Right renal pelvis (tissue), 4 donors: Measurements from ENCODE around the gene IRF9. TPM values are rescaled to one million over a fixed set of nuclear protein-coding genes. Genes with fewer than 3 reads are reported as not detected.

ENCODE experiments used
- DNase-seq, 4 donors: peaks; one replicate each; pipeline ENCODE4 v3.0.0-alpha.2; 2013; ENCODE audit warnings: low read depth in 4 of 4, low spot score in 3 of 4, missing footprints in 1 of 4
- polyA plus RNA-seq, 4 donors: library from polyadenylated mRNA; unstranded; fragments of 120-200 nt; gene quantifications; one replicate each; pipeline ENCODE4 v1.2.1, GENCODE V29; 2013; ENCODE audit not compliant: insufficient read length in 4 of 4

The IRF9 gene, protein sequence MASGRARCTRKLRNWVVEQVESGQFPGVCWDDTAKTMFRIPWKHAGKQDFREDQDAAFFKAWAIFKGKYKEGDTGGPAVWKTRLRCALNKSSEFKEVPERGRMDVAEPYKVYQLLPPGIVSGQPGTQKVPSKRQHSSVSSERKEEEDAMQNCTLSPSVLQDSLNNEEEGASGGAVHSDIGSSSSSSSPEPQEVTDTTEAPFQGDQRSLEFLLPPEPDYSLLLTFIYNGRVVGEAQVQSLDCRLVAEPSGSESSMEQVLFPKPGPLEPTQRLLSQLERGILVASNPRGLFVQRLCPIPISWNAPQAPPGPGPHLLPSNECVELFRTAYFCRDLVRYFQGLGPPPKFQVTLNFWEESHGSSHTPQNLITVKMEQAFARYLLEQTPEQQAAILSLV
- 10 to 100 TPM; 45.4 to 65.2 (median 60.4) TPM for polyA plus RNA-seq

DNA sequence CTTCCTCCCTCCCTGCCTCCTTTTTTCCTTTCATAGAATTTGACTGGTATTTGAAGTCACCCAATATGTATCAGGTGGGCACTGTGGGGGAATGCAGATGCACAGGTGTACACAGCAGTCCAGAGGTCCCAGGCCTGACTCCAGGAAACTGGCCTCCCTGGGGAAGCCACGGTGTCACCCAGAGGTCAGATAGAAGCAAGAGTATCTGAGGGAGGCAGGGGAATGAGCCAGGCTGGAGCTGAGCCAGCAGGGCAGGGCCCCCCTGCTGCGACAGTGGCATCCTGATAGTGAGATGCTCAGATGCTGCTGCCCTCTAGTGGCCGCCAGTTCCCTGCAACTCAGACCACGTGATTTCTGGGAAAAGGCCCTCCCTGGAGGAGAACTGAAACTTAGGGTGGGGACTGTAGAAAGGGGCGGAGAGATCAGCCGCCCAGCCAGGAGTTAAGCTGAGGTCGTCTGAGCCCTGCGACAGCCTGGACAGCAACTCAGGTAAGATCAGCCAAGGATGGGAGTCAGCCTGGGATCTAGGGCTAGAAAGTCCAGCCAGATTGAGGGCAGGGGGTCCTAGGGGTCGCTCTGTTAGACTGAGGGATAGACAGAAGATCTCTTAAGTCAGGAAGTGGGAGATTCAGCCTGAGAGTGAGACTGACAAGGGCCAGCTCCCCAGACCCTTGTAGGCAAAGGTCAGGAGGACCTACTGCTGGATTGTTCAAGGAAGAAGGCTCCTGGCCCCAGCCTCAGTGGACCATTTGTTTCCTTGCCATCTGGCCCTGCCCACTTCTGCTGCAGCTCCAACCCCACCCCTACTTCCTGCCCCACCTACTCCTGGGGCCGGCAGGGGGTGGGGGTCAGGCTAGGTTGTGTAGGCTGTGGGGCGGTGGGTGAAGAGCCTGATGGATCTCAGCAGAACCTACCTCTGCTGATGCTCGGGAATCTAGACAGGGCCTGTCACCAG is at the start of gene IRF9:
TSS of gene IRF9 (plus strand) at position 416 of the 955 bp plus-strand sequence. CDS start 880 bp downstream, outside the sequence.
- peak; percentile 93 to 97 (median 95) for DNase-seq

DNA sequence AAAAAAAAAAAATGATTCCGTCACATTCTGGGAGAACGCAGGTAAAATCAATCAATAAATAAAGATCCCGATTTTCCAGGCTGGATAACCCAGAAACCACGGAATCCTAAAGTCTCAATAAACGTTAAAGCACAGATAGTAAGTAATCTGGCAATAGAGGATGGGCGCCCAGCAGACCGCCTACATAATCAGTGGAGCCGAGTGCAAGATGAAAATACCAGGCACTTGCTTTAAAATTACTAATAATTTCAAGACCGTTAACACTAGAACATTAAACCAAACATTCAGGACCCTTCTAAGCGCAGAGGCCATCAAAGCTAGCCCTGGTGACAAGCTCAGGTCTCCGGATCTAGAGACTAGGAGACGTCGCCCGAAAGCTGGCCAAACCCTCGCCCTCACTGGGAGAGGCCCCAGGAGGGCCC is 47.7 kb upstream of the IRF9 start:
- DNase-seq: no peak

DNA sequence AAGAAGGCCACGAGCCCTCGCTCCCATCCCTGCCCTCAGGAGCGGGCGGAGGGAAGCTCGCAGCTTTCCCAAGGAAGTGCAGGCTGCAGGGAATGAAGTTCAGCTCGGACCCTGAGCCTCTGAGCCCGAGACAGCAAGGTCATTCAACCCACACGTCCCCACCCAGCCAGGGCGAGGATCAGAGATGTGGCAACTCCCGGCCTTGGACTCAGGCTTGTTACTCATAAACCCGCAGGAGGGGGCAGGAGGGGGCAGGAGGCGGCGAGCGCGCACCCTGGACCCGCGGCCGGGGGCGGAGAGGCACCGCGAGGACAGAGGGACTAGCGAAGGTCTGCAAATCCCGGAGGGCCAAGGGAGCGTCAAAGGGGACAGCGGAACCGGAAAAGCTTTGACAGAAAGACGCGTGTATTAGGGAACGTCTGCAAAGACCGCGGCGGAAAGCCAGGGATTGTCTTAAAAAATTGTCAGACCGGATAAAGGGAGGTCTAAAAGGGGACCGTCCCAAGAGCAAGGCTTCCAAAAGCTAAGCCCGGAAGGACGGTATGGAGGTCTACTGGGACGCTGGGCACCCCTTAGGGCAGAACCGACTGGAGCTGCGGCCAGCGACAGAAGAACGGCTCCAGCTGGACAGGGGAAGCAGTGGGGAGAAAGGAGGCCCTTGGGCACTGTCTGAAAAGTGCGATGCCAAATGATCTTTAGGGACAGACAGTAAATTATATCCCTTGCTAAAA is 47.1 kb upstream of the IRF9 start:
- DNase-seq: peak in 1 of 4 donors; percentile 71

DNA sequence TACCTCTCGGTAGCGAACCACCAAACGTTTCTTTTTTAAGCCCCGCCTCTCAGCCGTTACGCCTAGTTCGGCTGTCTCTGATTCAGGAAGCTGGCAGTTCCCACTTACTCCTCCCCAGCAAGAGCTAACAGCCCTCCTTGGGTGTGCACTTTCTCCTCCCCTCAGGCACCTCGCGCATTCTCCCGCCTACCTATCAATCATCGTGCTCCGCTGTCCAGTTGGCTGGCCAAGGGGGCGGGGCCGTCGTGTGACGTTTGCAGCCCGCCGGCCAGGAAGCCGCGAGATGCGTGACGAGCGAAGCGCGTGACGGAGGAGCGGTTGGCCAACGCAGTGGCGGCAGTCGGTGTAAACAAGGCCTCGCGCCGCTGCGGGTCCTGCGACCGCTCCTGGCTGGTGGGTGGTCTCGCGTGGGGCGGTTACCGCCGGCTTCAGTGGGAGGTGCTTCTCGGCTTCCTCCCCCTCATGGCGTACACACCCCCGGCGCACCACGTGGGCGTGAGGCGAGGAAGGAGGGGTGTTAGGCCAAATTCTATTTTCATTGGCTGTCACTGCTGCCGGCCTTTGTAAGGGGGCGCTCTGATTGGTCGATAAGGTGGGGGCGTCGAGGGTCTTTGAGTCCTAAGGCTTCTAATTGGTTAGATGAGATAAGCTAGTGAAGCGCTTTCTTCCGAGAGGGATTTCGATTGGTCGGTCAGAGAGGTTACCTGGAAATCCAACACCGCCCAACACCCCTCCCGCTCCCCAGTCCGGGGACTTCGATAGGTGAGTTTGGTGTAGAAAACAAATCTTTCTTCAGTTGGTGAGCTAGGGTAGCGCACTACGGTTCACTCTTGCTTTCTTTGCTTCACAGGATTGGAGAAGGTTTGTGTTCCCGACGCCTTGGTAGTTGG is 46.3 kb upstream of the IRF9 start, which contains the start of the genes DCAF11 and NRL:
TSS of gene DCAF11 (plus strand) at position 246 of the 890 bp plus-strand sequence. CDS start 818 bp downstream, outside the sequence.
TSS of gene NRL (minus strand) at position 418 of the 890 bp plus-strand sequence. CDS start 32,101 bp downstream, outside the sequence.
- DNase-seq: peak; percentile 98 to 100 (median 99)

DNA sequence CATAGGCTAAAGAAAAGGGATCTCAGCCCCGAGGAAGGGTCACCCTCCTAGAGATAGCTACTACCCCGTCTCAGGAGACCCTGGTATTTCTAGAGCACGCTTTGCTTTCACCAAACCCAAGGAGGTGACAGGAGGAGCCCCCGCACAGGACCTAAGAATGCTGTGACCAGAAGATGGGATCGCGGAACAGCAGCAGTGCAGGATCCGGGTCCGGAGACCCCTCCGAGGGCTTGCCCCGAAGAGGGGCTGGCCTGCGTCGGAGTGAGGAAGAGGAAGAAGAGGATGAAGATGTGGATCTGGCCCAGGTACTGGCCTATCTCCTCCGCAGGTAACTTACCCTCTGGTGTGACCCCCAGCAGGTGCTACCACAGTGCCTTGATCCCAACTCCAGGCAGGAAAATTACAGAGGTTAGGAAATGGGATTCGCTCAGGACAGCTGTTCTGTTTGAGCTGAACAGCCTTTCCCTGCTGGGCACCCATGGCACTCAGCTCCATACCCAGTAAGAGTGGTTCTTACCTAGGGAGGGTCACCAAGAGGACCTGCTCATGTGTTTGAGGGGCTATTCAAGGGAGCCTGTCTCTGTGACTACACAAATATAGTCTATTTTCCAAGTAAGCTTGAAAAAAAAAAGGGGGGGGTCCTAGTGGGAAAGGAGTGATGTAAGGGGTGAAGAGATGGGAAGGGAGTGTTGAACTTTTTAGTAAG is 45.5 kb upstream of the IRF9 start:
- no peak for DNase-seq

DNA sequence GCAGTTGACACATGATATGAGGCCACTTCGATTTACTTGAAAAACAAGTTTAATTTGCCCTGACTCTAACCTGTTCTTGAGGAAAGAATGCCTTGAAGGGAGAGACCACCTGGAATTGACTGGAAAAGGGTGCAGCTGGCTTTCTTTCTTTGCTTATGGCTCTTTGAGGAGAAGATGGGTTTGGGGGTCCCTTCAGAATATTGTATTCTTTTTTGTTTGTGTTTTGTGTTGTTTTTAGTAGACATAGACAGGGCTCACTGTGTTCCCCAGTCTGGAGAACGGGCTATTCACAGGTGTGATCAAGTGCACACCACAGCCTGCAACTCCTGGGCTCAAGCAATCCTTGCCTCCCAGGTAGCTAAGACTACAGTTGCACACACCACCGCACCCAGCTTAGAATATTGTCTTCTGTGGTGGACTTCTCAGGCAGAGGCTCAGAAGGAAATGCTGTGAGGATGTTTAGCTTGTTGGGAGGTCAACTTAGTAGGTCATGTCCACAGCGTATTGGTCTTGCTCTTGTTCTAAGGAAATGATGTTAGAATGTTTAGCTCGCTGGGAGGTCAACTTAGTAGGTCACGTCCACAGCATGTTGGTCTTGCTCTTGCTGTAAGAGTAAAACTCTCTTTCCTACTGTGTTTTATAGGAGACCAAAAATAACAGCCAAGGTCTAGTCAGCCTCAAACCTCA is 44.8 kb upstream of the IRF9 start:
- no peak for DNase-seq

- DNase-seq: no peak
Measured at GRCh38 chr14:24117179-24117578, 43.9 kb upstream of the IRF9 start.

DNA sequence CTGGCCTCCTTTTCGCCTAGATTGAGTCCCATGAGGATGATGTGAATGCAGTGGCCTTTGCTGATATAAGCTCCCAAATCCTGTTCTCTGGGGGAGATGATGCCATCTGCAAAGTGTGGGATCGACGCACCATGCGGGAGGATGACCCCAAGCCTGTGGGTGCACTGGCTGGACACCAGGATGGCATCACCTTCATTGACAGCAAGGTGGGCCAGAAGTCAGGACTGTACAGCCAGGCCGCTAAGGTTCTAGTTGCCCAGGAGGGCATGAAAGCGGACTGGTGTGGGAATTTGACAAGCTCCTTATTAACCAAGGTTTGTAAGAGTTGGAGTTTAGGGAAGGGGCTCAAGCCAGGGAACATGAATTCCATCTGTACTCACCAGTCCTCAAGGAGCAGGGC is 41.4 kb upstream of the IRF9 start:
- no peak for DNase-seq

DNA sequence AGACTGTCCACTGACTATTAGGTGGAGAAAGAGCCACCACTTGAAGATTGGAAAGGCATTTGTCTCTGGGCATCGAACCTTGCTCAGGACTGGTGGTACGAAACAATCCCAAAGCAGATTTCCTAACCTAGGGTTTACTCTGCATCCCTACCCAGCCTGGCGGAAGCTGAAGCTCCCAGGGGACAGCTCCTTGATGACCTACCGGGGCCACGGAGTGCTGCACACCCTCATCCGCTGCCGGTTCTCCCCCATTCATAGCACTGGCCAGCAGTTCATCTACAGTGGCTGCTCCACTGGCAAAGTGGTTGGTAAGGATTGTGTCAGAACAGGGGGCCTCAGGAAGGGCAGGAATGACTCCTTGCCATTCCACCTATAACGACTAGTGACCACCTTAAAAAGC is 39.9 kb upstream of the IRF9 start:
- no peak for DNase-seq

DNA sequence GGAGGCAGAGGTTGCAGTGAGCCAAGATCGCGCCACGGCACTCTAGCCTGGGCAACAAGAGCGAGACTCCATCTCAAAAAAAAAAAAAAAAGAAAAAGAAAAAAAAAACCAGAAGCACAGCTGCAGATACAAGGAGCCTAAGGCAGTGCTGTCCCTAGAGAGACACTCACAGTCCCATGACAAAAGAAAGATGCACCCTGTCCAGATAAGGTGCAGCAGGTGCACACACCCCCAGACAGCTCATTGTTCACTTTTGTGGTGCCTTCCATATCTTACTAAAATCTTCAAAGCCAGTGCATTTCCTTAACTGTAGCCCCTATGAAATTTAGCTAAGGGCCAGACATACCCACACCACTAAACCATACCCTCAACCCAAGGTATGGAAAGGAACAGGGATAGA is 38.6 kb upstream of the IRF9 start:
- no peak for DNase-seq

- DNase-seq: no peak
Measured at GRCh38 chr14:24122898-24123297, 38.2 kb upstream of the IRF9 start.

- no peak for DNase-seq
Measured at GRCh38 chr14:24123424-24124417, 37.3 kb upstream of the IRF9 start.

GRCh38 chr14:24126939-24127338 is 34.1 kb upstream of the IRF9 start:
- DNase-seq: no peak

- no peak for DNase-seq
Measured at GRCh38 chr14:24127673-24128072, 33.4 kb upstream of the IRF9 start.

- no peak for DNase-seq
Measured at GRCh38 chr14:24129410-24129998, 31.6 kb upstream of the IRF9 start.

DNA sequence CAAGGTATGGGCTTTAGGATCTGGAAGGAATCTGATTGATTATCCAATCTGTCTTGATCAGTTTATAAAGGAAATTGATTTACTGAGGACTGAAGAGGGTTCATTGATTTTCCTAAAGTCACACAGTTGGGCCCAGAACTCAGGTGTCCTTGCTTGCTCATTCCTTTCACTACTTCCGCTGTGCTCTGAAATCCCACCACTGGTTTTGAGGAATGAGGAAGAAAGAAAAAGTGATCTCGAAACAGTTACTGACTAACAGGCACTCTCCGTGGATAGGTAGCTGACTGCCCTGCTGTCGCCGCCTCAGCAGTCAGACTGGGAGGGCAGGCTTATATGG is 30.7 kb upstream of the IRF9 start, which contains the start of gene FITM1:
TSS of gene FITM1 (plus strand) at position 280 of the 337 bp plus-strand sequence. CDS start 905 bp downstream, outside the sequence.
- no peak for DNase-seq
